Measurements from ENCODE around the gene EIF4E.

The EIF4E gene

DNA sequence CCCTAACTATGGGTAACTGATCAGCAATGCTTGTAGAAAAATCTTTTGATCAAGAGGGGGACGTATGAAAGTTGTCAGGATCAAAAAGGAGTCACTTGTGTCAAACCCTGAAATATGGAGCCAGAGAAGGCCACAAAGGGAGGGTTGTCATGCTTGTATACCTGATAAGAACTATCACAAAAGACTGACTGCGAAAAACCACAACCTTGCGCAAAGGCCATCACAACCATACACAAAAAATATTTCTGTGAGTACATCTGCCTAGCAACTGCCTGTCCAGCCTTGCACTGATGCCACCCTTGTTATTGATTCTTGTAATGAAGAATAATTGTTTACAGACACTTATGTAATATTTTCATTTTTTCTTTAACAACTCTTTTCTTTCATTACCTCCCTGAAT, 22.8 kb upstream of the EIF4E start:
- TF ChIP-seq BHLHE40 (IDR thresholded peaks at IDR 0.05; ENCODE audit: borderline replicate concordance) (no peak), SP1 (IDR thresholded peaks at IDR 0.05) (no peak), L3MBTL2 (conservative IDR thresholded peaks at IDR 0.05) (no peak), CTBP1 (IDR thresholded peaks at IDR 0.05; ENCODE audit: borderline replicate concordance) (no peak)
- TF ChIP-seq, protein P1, sequence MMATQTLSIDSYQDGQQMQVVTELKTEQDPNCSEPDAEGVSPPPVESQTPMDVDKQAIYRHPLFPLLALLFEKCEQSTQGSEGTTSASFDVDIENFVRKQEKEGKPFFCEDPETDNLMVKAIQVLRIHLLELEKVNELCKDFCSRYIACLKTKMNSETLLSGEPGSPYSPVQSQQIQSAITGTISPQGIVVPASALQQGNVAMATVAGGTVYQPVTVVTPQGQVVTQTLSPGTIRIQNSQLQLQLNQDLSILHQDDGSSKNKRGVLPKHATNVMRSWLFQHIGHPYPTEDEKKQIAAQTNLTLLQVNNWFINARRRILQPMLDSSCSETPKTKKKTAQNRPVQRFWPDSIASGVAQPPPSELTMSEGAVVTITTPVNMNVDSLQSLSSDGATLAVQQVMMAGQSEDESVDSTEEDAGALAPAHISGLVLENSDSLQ (IDR thresholded peaks at IDR 0.05) = no peak
- CTCF ChIA-PET = no interaction called here
- POLR2A ChIA-PET = no interaction called here
- no peak for DNase-seq (ENCODE audit: extremely low spot score)

DNA sequence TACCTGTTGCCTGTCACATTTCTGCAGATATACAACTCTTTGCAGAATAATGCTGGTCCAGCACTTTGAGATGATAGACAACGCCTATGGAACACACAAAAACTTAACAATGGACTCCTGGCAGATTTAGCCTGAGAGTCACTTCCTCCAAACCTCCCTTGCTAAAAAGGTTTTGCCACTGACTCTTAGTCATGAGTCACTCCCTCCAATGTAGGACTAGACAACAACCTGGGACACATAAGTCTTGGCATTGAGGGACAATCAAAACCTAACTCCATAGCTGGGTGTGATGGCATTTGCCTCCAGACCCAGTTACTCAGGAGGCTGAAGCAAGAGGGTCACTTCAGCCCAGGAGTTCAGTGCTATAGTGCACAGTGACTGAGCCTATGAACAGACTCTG, 22.0 kb upstream of the EIF4E start:
- TF ChIP-seq FOXK2 (IDR thresholded peaks at IDR 0.05) (no peak), HDGF (IDR thresholded peaks at IDR 0.05; ENCODE audit: borderline replicate concordance) (no peak), ZNF384 (IDR thresholded peaks at IDR 0.05) (no peak), ARNT (IDR thresholded peaks at IDR 0.05) (no peak), CTBP1 (IDR thresholded peaks at IDR 0.05; ENCODE audit: borderline replicate concordance) (no peak), FOXM1 (IDR thresholded peaks at IDR 0.05; ENCODE audit: borderline replicate concordance) (no peak), ELF4 (IDR thresholded peaks at IDR 0.05) (no peak), LEF1 (IDR thresholded peaks at IDR 0.05; ENCODE audit: borderline replicate concordance) (no peak), BHLHE40 (IDR thresholded peaks at IDR 0.05; ENCODE audit: borderline replicate concordance) (no peak)
- DNase-seq (ENCODE audit: extremely low spot score) = no peak
- ChIA-PET POLR2A (no interaction called here), CTCF (no interaction called here)

DNA sequence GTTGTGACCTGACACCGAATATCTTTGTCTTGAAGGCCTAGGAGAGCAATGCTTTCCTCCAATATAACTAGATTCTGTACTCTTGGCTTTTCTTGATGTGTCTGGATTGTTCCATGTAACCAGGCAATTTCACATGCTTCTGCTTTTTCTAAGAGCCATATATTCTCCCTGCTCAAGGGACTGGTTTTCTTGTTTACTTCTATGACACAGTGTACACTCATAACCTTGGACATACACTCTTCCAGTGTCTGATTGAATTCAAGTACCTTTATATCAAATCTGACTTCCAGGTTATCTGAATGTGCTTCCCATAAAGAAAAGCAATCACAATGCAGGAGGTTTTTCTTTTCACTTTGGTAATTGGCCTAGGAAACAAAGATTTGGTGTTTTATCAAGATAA, 17.4 kb upstream of the EIF4E start:
- no peak for DNase-seq (ENCODE audit: extremely low spot score)
- ChIA-PET POLR2A (interaction anchor here (1.5 kb wide), 1 partner anchor 49 kb away, joined by 4 read pairs; the partner anchor contains the start of gene METAP1), CTCF (no interaction called here)
- no peak for TF ChIP-seq TARDBP (IDR thresholded peaks at IDR 0.05)
- TF ChIP-seq SP1 (IDR thresholded peaks at IDR 0.05) = no peak
- no peak for TF ChIP-seq ZNF384 (IDR thresholded peaks at IDR 0.05)
- no peak for TF ChIP-seq HDGF (IDR thresholded peaks at IDR 0.05; ENCODE audit: borderline replicate concordance)
- TF ChIP-seq LEF1 (IDR thresholded peaks at IDR 0.05; ENCODE audit: borderline replicate concordance) = no peak
- TF ChIP-seq FOXK2 (IDR thresholded peaks at IDR 0.05) = no peak
- no peak for TF ChIP-seq ELF4 (IDR thresholded peaks at IDR 0.05)
- TF ChIP-seq, protein P1 (IDR thresholded peaks at IDR 0.05) = no peak
- TF ChIP-seq CTBP1 (IDR thresholded peaks at IDR 0.05; ENCODE audit: borderline replicate concordance) = no peak
- no peak for TF ChIP-seq L3MBTL2 (conservative IDR thresholded peaks at IDR 0.05)
- TF ChIP-seq FOXA1 (IDR thresholded peaks at IDR 0.05) = no peak
- TF ChIP-seq BHLHE40 (IDR thresholded peaks at IDR 0.05; ENCODE audit: borderline replicate concordance) = no peak
- TF ChIP-seq ARNT (IDR thresholded peaks at IDR 0.05) = no peak
- no peak for TF ChIP-seq NFRKB (IDR thresholded peaks at IDR 0.05)
- no peak for TF ChIP-seq FOXM1 (IDR thresholded peaks at IDR 0.05; ENCODE audit: borderline replicate concordance)

DNA sequence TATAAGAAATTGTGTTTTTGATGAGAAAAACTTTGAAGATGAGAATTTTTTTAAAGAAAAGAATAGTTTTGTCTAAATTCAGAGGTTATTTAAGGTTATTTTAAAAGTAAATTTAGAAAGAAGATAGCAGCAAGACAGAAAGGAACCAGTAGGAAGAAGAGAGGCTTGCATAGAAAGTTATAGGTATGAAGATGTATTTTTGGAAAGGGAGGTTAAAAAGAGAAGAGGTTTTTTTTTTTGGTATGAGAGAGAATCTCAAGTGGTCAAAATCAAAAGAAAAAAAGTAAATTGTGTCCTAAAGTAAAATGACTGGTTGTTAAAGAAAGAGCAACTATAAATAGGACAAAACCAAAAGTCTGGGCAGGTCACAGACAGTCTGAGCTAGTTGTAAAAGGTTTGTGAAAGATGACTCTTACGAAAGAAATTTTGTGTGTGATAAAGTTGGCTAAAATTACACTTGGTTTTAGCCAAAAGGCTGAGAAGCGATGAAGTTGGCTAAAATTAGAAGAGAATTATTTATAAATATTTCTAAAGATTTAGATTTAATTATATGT, 16.4 kb upstream of the EIF4E start:
- no peak for TF ChIP-seq FOXK2 (IDR thresholded peaks at IDR 0.05)
- no peak for TF ChIP-seq BHLHE40 (IDR thresholded peaks at IDR 0.05; ENCODE audit: borderline replicate concordance)
- no peak for TF ChIP-seq TARDBP (IDR thresholded peaks at IDR 0.05)
- TF ChIP-seq FOXA1 (IDR thresholded peaks at IDR 0.05) = no peak
- TF ChIP-seq FOXM1 (IDR thresholded peaks at IDR 0.05; ENCODE audit: borderline replicate concordance) = no peak
- no peak for TF ChIP-seq SUZ12 (IDR thresholded peaks at IDR 0.05)
- TF ChIP-seq SP1 (IDR thresholded peaks at IDR 0.05) = no peak
- no peak for TF ChIP-seq HDGF (IDR thresholded peaks at IDR 0.05; ENCODE audit: borderline replicate concordance)
- TF ChIP-seq LEF1 (IDR thresholded peaks at IDR 0.05; ENCODE audit: borderline replicate concordance) = no peak
- TF ChIP-seq NFRKB (IDR thresholded peaks at IDR 0.05) = no peak
- TF ChIP-seq CTBP1 (IDR thresholded peaks at IDR 0.05; ENCODE audit: borderline replicate concordance) = no peak
- TF ChIP-seq ZNF384 (IDR thresholded peaks at IDR 0.05) = no peak
- ChIA-PET CTCF (no interaction called here), POLR2A (interaction anchor here (1.5 kb wide), 1 partner anchor 50 kb away, joined by 4 read pairs; the partner anchor contains the start of gene METAP1)
- no peak for DNase-seq (ENCODE audit: extremely low spot score)

DNA sequence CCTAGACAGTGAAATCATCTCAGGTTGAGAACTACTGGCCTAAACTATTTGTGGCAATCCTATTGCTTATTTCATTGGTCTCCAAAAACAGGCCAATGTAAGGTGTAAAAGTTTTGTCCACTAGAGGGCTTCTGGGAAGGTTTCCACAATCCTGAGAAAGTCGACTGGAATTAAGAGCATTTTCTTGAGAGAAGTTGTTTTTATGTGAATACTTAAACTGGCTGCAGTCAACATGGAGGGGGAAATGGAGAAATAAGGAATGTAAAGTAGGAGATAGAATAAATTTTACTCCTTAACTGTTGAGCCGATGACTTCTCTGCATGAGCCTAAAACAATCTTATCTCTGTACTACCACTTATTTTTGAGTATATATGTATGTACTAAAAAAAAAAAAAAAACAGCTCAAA, 11.0 kb upstream of the EIF4E start:
- peak; percentile 54 for DNase-seq (ENCODE audit: extremely low spot score)
- ChIA-PET CTCF (interaction anchor here (0.6 kb wide), 2 partner anchors 17 to 22 kb away, joined by 3 read pairs; no protein-coding TSS in a partner anchor), POLR2A (no interaction called here)
- no peak for TF ChIP-seq NFRKB (IDR thresholded peaks at IDR 0.05)
- TF ChIP-seq FOXA1 (IDR thresholded peaks at IDR 0.05) = no peak
- no peak for TF ChIP-seq SUZ12 (IDR thresholded peaks at IDR 0.05)
- no peak for TF ChIP-seq LEF1 (IDR thresholded peaks at IDR 0.05; ENCODE audit: borderline replicate concordance)
- no peak for TF ChIP-seq SP1 (IDR thresholded peaks at IDR 0.05)
- no peak for TF ChIP-seq L3MBTL2 (conservative IDR thresholded peaks at IDR 0.05)
- TF ChIP-seq, protein P1 (IDR thresholded peaks at IDR 0.05) = no peak
- TF ChIP-seq ZNF384 (IDR thresholded peaks at IDR 0.05) = no peak
- TF ChIP-seq FOXM1 (IDR thresholded peaks at IDR 0.05; ENCODE audit: borderline replicate concordance) = no peak
- TF ChIP-seq TARDBP (IDR thresholded peaks at IDR 0.05) = no peak
- no peak for TF ChIP-seq FOXK2 (IDR thresholded peaks at IDR 0.05)
- no peak for TF ChIP-seq ARNT (IDR thresholded peaks at IDR 0.05)

DNA sequence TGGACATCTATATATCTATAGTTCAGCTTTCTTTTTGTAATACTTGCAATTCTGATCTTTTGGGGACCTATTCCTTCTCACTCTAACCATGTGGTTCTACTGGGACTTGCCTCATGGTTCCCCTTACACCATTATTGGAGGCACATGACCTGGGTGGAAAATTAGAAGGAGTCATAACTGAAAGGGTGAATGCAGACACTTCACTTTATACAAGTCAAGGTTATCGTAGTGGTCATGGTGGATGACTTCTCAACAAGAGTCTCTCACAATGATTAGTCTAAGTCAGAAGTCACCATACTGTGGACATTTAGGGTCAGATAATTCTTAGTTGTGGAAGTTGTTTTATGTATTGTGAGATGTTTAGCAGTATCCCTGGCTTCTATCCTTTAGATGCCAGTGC, 10.5 kb upstream of the EIF4E start:
- ChIA-PET POLR2A (no interaction called here), CTCF (interaction anchor here (0.5 to 0.7 kb wide), 2 partner anchors 23 to 130 kb away, joined by 3 to 8 read pairs; no protein-coding TSS in a partner anchor)
- no peak for DNase-seq (ENCODE audit: extremely low spot score)
- TF ChIP-seq SUZ12 (IDR thresholded peaks at IDR 0.05) = no peak
